Fibroblast of peridontal ligament (primary cell): Measurements from ENCODE around the gene MNAT1.
"Not testable (repeated sequence)": the region's sequence is repeated elsewhere in the genome, so short reads cannot be mapped to it uniquely, and the experiment has no call there.

Experiments
- DNase-seq: peaks from one replicate; pipeline ENCODE4 v3.0.0-alpha.2; 2010; ENCODE audit errors: extremely low read depth

Gene MNAT1

GRCh38 chr14:60805841-60806430 lies 71.4 kb downstream of the MNAT1 start:
- DNase-seq, result peak; percentile 57

- no peak for DNase-seq
Observed at GRCh38 chr14:60807247-60807646, 72.7 kb downstream of the MNAT1 start.

GRCh38 chr14:60807971-60808370 lies 73.4 kb downstream of the MNAT1 start:
- DNase-seq, result no peak

GRCh38 chr14:60812987-60813386 lies 78.4 kb downstream of the MNAT1 start:
- DNase-seq, result no peak

GRCh38 chr14:60815371-60815770 lies 80.8 kb downstream of the MNAT1 start:
- no peak for DNase-seq

- DNase-seq, result no peak
Observed at GRCh38 chr14:60817113-60817512, 82.6 kb downstream of the MNAT1 start.

GRCh38 chr14:60819575-60819974 lies 85.0 kb downstream of the MNAT1 start:
- DNase-seq, result no peak

- no peak for DNase-seq
Observed at GRCh38 chr14:60838601-60839000, 104.0 kb downstream of the MNAT1 start.

GRCh38 chr14:60839057-60839456 lies 104.5 kb downstream of the MNAT1 start:
- DNase-seq, result no peak

GRCh38 chr14:60839657-60840056 lies 105.1 kb downstream of the MNAT1 start:
- DNase-seq, result no peak

GRCh38 chr14:60840313-60840712 lies 105.8 kb downstream of the MNAT1 start:
- no peak for DNase-seq

GRCh38 chr14:60845523-60845922 lies 111.0 kb downstream of the MNAT1 start:
- no peak for DNase-seq

GRCh38 chr14:60848066-60848465 lies 113.5 kb downstream of the MNAT1 start:
- no peak for DNase-seq

- not testable (repeated sequence) for DNase-seq
Observed at GRCh38 chr14:60851692-60852091, 117.1 kb downstream of the MNAT1 start.

- no peak for DNase-seq
Observed at GRCh38 chr14:60856111-60856510, 121.5 kb downstream of the MNAT1 start.

- peak; percentile 16 for DNase-seq
Observed at GRCh38 chr14:60859525-60859924, 125.0 kb downstream of the MNAT1 start.

- DNase-seq, result no peak
Observed at GRCh38 chr14:60861545-60862140, 127.1 kb downstream of the MNAT1 start.

- peak; percentile 28 for DNase-seq
Observed at GRCh38 chr14:60862283-60862682, 127.7 kb downstream of the MNAT1 start.

GRCh38 chr14:60863249-60863648 lies 128.7 kb downstream of the MNAT1 start:
- DNase-seq, result no peak

GRCh38 chr14:60865378-60866127 lies 131.0 kb downstream of the MNAT1 start:
- DNase-seq, result no peak

- no peak for DNase-seq
Observed at GRCh38 chr14:60867503-60868172, 133.1 kb downstream of the MNAT1 start.

GRCh38 chr14:60878121-60878520 lies 143.6 kb downstream of the MNAT1 start:
- no peak for DNase-seq

GRCh38 chr14:60878536-60878935 lies 144.0 kb downstream of the MNAT1 start:
- DNase-seq, result peak; percentile 84
